Upper lobe of right lung (tissue), 1 donor: ENCODE results near the gene OR1C1. TPM values are rescaled to one million over a fixed set of nuclear protein-coding genes. Genes with fewer than 3 reads are reported as not detected.
"Not testable (repeated sequence)": the region's sequence is repeated elsewhere in the genome, so short reads cannot be mapped to it uniquely, and the experiment has no call there.

ENCODE experiments used
- ATAC-seq: fragments of 200-7000 bp; cut with Tn5 transposase; one replicate; pipeline ENCODE4 v1.9.1; 2020; ENCODE audit warnings: mild to moderate bottlenecking, moderate library complexity
- DNase-seq: peaks from one replicate; pipeline ENCODE4 v3.0.0-alpha.2; 2020
- H3K27ac ChIP-seq: fragments of 200-600 bp; one replicate; pipeline ENCODE4 v1.8.0; 2022
- H3K27me3 ChIP-seq: fragments of 200-600 bp; one replicate; pipeline ENCODE4 v1.8.0; 2022; ENCODE audit warnings: mild to moderate bottlenecking
- H3K36me3 ChIP-seq: fragments of 200-600 bp; one replicate; pipeline ENCODE4 v1.8.0; 2022
- H3K4me1 ChIP-seq: fragments of 200-600 bp; one replicate; pipeline ENCODE4 v1.8.0; 2022
- H3K4me3 ChIP-seq: fragments of 200-600 bp; one replicate; pipeline ENCODE4 v1.8.0; 2022; ENCODE audit warnings: mild to moderate bottlenecking
- H3K9me3 ChIP-seq: fragments of 200-600 bp; one replicate; pipeline ENCODE4 v1.8.0; 2022
- intact Hi-C: fragments of 100-400 bp; cut with DNase I; formaldehyde crosslinking; loops from one replicate; pipeline ENCODE4 v1.11.0; 2022
- total RNA-seq: library from RNA; stranded (reverse); fragmentation: NEBNext Ultra II Directional; extraction: Animal tissue kit (Norgen Biotek cat#: 25700); gene quantifications from one replicate; pipeline ENCODE4 v1.2.1, GENCODE V29; 2021
- TF ChIP-seq, protein P1 (sequence below): fragments of 200-600 bp; IDR thresholded peaks from one replicate; pipeline ENCODE4 v1.8.0; 2022; ENCODE audit warnings: antibody characterized with exemption
- donor health status: DM: no; HTN: yes; CAD: no; lungs with severe emphysema.

OR1C1 gene
- total RNA-seq, 1 donor from 2014 or later = not detected

DNA sequence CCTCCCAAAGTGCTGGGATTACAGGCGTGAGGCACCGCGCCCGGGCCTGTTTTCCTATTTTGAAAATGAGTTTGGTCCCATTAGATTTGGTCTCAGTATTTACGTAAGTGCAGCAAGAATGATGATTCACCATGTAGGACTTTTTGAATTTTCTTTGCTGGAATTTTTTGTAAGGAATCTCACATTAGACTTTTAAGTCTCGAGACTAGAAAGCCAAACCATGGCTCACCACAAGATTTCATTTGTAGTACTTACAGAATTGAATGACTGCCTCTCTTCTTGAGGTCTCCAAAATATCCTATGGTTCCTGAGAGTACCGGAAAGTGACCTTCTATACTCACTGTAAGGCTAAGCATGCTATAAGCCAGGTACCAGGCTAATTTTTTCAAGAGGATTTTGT lies 12.7 kb downstream of the OR1C1 start:
- DNase-seq (no peak), ATAC-seq (no peak)
- intact Hi-C loops = no loop called here
- TF ChIP-seq, protein P1, sequence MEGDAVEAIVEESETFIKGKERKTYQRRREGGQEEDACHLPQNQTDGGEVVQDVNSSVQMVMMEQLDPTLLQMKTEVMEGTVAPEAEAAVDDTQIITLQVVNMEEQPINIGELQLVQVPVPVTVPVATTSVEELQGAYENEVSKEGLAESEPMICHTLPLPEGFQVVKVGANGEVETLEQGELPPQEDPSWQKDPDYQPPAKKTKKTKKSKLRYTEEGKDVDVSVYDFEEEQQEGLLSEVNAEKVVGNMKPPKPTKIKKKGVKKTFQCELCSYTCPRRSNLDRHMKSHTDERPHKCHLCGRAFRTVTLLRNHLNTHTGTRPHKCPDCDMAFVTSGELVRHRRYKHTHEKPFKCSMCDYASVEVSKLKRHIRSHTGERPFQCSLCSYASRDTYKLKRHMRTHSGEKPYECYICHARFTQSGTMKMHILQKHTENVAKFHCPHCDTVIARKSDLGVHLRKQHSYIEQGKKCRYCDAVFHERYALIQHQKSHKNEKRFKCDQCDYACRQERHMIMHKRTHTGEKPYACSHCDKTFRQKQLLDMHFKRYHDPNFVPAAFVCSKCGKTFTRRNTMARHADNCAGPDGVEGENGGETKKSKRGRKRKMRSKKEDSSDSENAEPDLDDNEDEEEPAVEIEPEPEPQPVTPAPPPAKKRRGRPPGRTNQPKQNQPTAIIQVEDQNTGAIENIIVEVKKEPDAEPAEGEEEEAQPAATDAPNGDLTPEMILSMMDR = no peak
- H3K36me3 ChIP-seq = no peaks in the 10 kb centered on the region
- no peaks in the 10 kb centered on the region for H3K27me3 ChIP-seq
- H3K4me3 ChIP-seq = no peak overlapping the region
- H3K9me3 ChIP-seq = no peaks in the 10 kb centered on the region
- no peaks in the 10 kb centered on the region for H3K4me1 ChIP-seq
- H3K27ac ChIP-seq = no peak overlapping the region

DNA sequence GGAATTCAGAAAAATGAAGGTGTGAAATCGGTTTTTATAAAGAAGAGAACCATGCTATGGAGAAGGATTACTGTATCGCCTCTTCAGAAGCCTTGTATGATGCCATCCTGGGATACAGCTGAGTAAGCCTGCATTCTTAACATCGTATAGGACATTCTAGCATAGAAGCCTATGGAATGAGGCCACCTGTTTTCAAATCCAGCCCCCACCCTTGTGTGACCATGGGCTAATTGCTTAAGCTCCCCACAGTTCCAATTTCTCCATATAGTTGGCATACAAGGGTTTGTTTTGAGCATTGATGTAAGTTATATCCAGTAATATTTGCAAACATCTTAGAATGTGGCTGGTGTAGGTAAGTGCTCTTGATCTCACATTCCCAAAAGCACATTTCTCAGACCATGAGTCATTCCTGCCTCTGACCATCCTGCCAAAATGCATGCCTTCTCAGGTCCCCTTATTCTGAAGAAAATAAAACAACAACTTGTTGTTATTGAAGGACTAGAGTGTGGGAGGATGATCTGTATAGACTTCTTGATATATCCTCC lies 13.9 kb downstream of the OR1C1 start:
- no peaks in the 10 kb centered on the region for H3K9me3 ChIP-seq
- DNase-seq (no peak), ATAC-seq (peak; percentile 58)
- H3K27ac ChIP-seq = no peak overlapping the region
- no peaks in the 10 kb centered on the region for H3K36me3 ChIP-seq
- TF ChIP-seq, protein P1 = no peak
- H3K27me3 ChIP-seq = no peaks in the 10 kb centered on the region
- no peak overlapping the region for H3K4me3 ChIP-seq
- no peaks in the 10 kb centered on the region for H3K4me1 ChIP-seq
- intact Hi-C loops = no loop called here

DNA sequence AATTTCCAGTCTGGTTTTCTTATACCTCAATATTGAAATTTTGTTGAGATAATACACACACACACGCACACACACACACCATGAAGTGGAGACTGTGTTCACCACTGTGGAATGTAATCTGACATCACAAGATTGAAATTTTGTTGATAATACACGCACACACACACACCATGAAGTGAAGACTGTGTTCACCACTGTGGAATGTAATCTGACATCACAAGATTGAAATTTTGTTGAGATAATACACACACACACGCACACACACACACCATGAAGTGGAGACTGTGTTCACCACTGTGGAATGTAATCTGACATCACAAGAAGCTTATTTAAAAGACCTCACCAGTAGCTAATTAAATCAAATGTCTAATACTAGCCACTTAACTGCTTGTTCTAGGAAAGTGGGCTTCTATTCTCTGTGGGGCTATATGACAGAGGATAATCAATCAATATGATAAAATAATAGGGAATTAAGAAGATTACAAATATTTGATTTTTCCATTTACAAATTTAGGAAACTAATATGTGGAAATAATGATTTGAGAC lies 18.1 kb downstream of the OR1C1 start:
- intact Hi-C loops, H3K4me1 ChIP-seq, H3K4me3 ChIP-seq, DNase-seq, H3K27ac ChIP-seq, H3K9me3 ChIP-seq, H3K36me3 ChIP-seq, H3K27me3 ChIP-seq: not testable (repeated sequence)
- ATAC-seq = peak; percentile 62

DNA sequence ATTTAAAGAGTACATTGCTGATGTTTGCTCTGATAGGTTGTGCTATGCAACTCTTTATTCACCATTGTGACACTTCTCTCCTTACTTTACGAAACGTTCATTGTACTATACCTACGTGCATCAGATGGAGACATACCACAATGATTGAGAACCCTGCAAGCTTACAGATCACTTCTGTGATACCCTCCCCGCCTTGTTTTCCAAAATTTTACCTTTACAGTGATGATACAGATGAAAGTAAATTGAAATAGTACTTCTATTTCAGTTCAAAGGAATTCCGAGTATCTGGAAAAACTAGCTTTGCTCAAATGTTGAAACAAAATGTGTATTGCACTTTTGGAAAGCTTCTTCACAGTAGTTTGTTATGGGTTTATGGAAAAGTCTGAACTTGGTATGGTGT lies 18.6 kb downstream of the OR1C1 start:
- Histone ChIP-seq H3K27ac (no peak overlapping the region), H3K4me3 (no peak overlapping the region), H3K36me3 (no peaks in the 10 kb centered on the region), H3K4me1 (no peaks in the 10 kb centered on the region), H3K27me3 (no peaks in the 10 kb centered on the region), H3K9me3 (no peaks in the 10 kb centered on the region)
- TF ChIP-seq, protein P1 = no peak
- no peak for DNase-seq
- intact Hi-C loops = no loop called here
- ATAC-seq = no peak

DNA sequence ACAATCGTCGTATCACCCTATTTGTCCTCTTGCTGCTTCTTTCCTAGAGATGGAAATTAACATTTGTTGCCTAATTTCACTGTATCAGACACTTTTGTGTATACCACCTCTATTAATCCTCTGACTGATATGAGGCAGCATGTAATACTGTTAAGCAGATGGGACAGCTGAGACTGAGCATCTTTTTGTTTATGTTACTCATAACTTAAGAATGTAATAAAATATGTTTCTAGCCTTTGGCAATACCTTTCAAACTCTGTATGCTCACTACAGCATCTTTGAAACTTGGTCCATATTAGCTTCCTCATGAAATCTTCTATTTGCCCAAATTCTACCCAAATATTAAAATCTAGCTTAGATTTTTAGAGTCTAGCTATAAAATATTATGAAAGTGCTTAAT lies 19.6 kb downstream of the OR1C1 start:
- TF ChIP-seq, protein P1 = no peak
- no peak for DNase-seq
- intact Hi-C loops = no loop called here
- no peaks in the 10 kb centered on the region for H3K27me3 ChIP-seq
- H3K9me3 ChIP-seq = no peaks in the 10 kb centered on the region
- H3K27ac ChIP-seq = no peak overlapping the region
- ATAC-seq = no peak
- no peaks in the 10 kb centered on the region for H3K36me3 ChIP-seq
- no peak overlapping the region for H3K4me3 ChIP-seq
- no peaks in the 10 kb centered on the region for H3K4me1 ChIP-seq

DNA sequence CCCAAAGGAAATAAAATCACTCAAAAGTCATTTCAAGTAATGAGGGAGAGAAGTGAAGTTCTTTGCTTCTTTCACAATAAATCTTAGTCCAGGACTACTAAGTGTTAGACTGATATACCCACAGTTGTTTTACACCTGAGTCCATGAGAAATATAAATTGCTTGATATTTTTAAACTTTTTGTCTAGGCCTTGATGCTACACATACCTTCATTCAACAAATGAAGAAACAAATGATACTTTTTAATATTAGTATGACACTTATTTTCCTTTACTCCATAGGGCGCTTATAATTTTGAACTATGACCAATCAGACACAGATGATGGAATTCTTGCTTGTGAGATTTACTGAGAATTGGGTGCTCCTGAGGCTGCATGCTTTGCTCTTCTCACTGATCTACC lies 22.0 kb downstream of the OR1C1 start, which contains the start of gene OR14K1:
Gene OR14K1, plus strand, starts transcription at position 301 of the 400 bp plus-strand sequence. Its CDS starts 0 bp downstream, at position 301.
- Histone ChIP-seq H3K27ac (no peak within 1 kb of the TSS), H3K27me3 (no peaks in the 10 kb centered on the region), H3K4me1 (no peaks in the 10 kb centered on the region), H3K36me3 (no peaks in the 10 kb centered on the region), H3K9me3 (no peaks in the 10 kb centered on the region), H3K4me3 (no peak within 1 kb of the TSS)
- DNase-seq (no peak), ATAC-seq (no peak)
- intact Hi-C loops = no loop called here
- TF ChIP-seq, protein P1 = no peak
